A204.1 (cell line): ENCODE data around the gene RMC1.
"Not testable (repeated sequence)": the region's sequence is repeated elsewhere in the genome, so short reads cannot be mapped to it uniquely, and the experiment has no call there.

Experiments
- FAIRE-seq: peaks from 2 replicates; lab custom pipeline; 2012; peaks lifted over from hg19 to GRCh38; lab: Jason Lieb, UNC

The RMC1 gene

GRCh38 chr18:23563377-23564043 lies 60.2 kb downstream of the RMC1 start:
- no peak for FAIRE-seq

GRCh38 chr18:23565916-23566547 lies 62.7 kb downstream of the RMC1 start:
- no peak for FAIRE-seq

GRCh38 chr18:23567671-23568070 lies 64.4 kb downstream of the RMC1 start:
- FAIRE-seq = no peak

- no peak for FAIRE-seq
Observed at GRCh38 chr18:23568281-23569138, 65.2 kb downstream of the RMC1 start.

GRCh38 chr18:23569299-23570063 lies 66.2 kb downstream of the RMC1 start:
- FAIRE-seq = no peak

- no peak for FAIRE-seq
Observed at GRCh38 chr18:23570912-23571504, 67.7 kb downstream of the RMC1 start.

GRCh38 chr18:23572012-23572411 lies 68.7 kb downstream of the RMC1 start:
- no peak for FAIRE-seq

GRCh38 chr18:23572570-23572969 lies 69.3 kb downstream of the RMC1 start:
- no peak for FAIRE-seq

- no peak for FAIRE-seq
Observed at GRCh38 chr18:23573020-23573419, 69.7 kb downstream of the RMC1 start.

GRCh38 chr18:23573626-23574431 lies 70.5 kb downstream of the RMC1 start:
- no peak for FAIRE-seq

GRCh38 chr18:23574611-23575308 lies 71.4 kb downstream of the RMC1 start:
- FAIRE-seq = no peak

- no peak for FAIRE-seq
Observed at GRCh38 chr18:23575309-23575651, 72.0 kb downstream of the RMC1 start.

GRCh38 chr18:23577521-23577920 lies 74.2 kb downstream of the RMC1 start:
- not testable (repeated sequence) for FAIRE-seq

GRCh38 chr18:23578067-23578701 lies 74.9 kb downstream of the RMC1 start:
- FAIRE-seq = no peak

GRCh38 chr18:23578891-23579653 lies 75.8 kb downstream of the RMC1 start:
- FAIRE-seq = no peak

GRCh38 chr18:23580677-23581367 lies 77.5 kb downstream of the RMC1 start:
- no peak for FAIRE-seq
